HepG2 (cell line): ENCODE data around the gene SLC34A3. TPM values are rescaled to one million over a fixed set of nuclear protein-coding genes. Genes with fewer than 3 reads are reported as not detected.

Source experiments
- GFI1 ChIP-seq: sonication (generic); formaldehyde crosslinking; IDR thresholded peaks from 2 replicates; pipeline ENCODE4 v1.5.0; 2020; ENCODE audit warnings: missing genetic modification reagents, mild to moderate bottlenecking, borderline replicate concordance
- HOXD1 ChIP-seq: sonication (generic); formaldehyde crosslinking; IDR thresholded peaks from 2 replicates; pipeline ENCODE4 v1.5.0; 2020; ENCODE audit warnings: missing genetic modification reagents
- IRX3 ChIP-seq: sonication (generic); formaldehyde crosslinking; IDR thresholded peaks from 2 replicates; pipeline ENCODE4 v1.8.1; 2023; ENCODE audit warnings: mild to moderate bottlenecking, low read depth, missing genetic modification reagents, borderline replicate concordance
- KDM1A ChIP-seq: IDR thresholded peaks from 2 replicates; pipeline ENCODE4 v1.6.1; 2016; ENCODE audit warnings: missing compliant biosample characterization
- PHB2 ChIP-seq: fragments of 450-650 bp; IDR thresholded peaks from 2 replicates; pipeline ENCODE4 v1.6.1; 2018; ENCODE audit not compliant: partially characterized antibody
- SIN3A ChIP-seq: IDR thresholded peaks from 2 replicates; pipeline ENCODE4 v1.6.1; 2011; ENCODE audit warnings: low read depth, mild to moderate bottlenecking, control low read depth, low read length, borderline replicate concordance
- ZNF24 ChIP-seq: fragments of 450-650 bp; IDR thresholded peaks from 2 replicates; pipeline ENCODE4 v1.6.1; 2017; ENCODE audit warnings: antibody characterized with exemption, mild to moderate bottlenecking
- ZNF546 ChIP-seq: sonication (generic); formaldehyde crosslinking; conservative IDR thresholded peaks from 2 replicates; pipeline ENCODE4 v1.8.1; 2023; ENCODE audit warnings: mild to moderate bottlenecking, missing genetic modification reagents
- polyA plus RNA-seq, 8 experiments: library from polyadenylated mRNA; depleted of rRNA in 3 of 8; stranded (reverse) in 7 of 8; unstranded in 1 of 8; fragments of >200 nt; fragmentation: Illumina TruSeq in 4 of 8; extraction: Trizol in 4 of 8; gene quantifications; 2 replicates each; pipeline versions ENCODE4 v1.2.1 to v1.2.3, GENCODE V29; 2011 to 2016; ENCODE audit warnings: low read depth in 4 of 8, missing spikeins in 1 of 8, mixed read lengths in 1 of 8; ENCODE audit not compliant: insufficient read depth in 1 of 8
- total RNA-seq, 5 experiments: library from RNA; depleted of rRNA; stranded (reverse); fragments of >200 nt; fragmentation: Illumina TruSeq; extraction: Trizol; gene quantifications; 2 replicates each; pipeline ENCODE4 v1.2.3, GENCODE V29; 2016; ENCODE audit warnings: low read depth in 1 of 5
- TF ChIP-seq, protein P1 (sequence below): conservative IDR thresholded peaks from 2 replicates; pipeline ENCODE4 v1.6.1; 2018; ENCODE audit warnings: missing genetic modification reagents
- TF ChIP-seq, protein P2 (sequence below): IDR thresholded peaks from 2 replicates; pipeline ENCODE4 v1.4.0; 2020; ENCODE audit warnings: mild to moderate bottlenecking, missing genetic modification reagents
- TF ChIP-seq, protein P3 (sequence below): IDR thresholded peaks from 2 replicates; pipeline ENCODE4 v1.6.1; 2016; ENCODE audit warnings: mild to moderate bottlenecking
- TF ChIP-seq, protein P4 (sequence below): sonication (generic); formaldehyde crosslinking; IDR thresholded peaks from 2 replicates; pipeline ENCODE4 v1.5.0; 2020; ENCODE audit warnings: mild to moderate bottlenecking, missing genetic modification reagents, borderline replicate concordance

Gene SLC34A3
- total and polyA plus RNA-seq, 2 of the 13 experiments (the other 11 are each of a cell fraction or from before 2014, with no cell fraction given) = 0.07 to 1.0 TPM

DNA sequence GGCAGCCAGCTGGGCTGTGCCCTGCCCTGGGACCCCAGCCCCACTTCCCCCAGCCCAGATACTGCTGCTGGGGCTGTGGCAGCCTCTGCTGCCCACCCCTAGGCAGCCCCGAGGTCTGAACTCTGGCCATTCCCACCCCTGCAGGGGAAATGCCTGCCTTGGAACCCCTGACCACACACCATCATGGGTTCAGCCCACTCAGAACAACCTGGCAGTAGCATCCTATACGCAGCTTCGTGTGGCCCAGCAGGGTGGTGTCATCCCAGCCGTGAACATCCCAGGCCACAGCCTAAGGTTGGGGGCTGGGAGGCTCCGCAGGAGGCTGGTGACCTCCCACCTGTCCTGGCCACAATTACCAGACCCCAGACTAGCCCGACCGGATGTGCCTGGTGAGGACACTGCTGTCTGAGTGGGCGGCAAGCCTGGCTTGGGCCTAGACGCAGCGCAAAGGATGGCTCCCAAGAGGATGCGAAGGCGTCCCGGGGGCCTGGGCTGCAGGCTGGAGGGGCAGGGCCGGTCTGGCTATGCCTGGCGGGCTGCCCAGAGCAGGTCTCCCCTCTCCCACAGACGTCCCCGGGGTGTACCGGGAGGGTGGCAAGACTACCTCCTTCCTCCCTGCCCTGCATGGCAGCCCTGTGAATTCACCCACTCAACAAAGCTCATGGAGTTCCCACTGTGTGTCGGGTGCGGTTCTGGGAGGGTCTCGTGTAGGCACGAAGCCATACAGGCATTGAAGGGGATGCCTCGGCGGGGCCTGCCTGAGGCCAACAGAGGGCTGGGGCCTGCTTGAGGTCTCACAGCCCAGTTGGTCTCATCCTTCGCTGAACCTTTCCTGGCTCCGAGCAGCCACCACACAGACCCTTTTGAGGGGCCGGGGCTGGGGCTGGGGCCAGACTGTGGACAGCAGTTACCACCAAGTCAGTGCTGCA lies 1.5 kb upstream of the SLC34A3 start (continued):
- TF ChIP-seq, protein P1, sequence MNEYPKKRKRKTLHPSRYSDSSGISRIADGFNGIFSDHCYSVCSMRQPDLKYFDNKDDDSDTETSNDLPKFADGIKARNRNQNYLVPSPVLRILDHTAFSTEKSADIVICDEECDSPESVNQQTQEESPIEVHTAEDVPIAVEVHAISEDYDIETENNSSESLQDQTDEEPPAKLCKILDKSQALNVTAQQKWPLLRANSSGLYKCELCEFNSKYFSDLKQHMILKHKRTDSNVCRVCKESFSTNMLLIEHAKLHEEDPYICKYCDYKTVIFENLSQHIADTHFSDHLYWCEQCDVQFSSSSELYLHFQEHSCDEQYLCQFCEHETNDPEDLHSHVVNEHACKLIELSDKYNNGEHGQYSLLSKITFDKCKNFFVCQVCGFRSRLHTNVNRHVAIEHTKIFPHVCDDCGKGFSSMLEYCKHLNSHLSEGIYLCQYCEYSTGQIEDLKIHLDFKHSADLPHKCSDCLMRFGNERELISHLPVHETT (CRISPR knock-in tag) = no peak
- TF ChIP-seq GFI1 (CRISPR knock-in tag) (no peak), IRX3 (no peak), ZNF546 (peak; percentile 60; the same call in 1 of the 2 replicates), HOXD1 (CRISPR knock-in tag) (0 out of 2 replicates have a peak, but pooled peaks have one; percentile 24), SIN3A (peak; percentile 36; the same call in 1 of the 2 replicates), PHB2 (no peak), KDM1A (CRISPR knock-in tag) (no peak), ZNF24 (no peak)
- TF ChIP-seq, protein P2, sequence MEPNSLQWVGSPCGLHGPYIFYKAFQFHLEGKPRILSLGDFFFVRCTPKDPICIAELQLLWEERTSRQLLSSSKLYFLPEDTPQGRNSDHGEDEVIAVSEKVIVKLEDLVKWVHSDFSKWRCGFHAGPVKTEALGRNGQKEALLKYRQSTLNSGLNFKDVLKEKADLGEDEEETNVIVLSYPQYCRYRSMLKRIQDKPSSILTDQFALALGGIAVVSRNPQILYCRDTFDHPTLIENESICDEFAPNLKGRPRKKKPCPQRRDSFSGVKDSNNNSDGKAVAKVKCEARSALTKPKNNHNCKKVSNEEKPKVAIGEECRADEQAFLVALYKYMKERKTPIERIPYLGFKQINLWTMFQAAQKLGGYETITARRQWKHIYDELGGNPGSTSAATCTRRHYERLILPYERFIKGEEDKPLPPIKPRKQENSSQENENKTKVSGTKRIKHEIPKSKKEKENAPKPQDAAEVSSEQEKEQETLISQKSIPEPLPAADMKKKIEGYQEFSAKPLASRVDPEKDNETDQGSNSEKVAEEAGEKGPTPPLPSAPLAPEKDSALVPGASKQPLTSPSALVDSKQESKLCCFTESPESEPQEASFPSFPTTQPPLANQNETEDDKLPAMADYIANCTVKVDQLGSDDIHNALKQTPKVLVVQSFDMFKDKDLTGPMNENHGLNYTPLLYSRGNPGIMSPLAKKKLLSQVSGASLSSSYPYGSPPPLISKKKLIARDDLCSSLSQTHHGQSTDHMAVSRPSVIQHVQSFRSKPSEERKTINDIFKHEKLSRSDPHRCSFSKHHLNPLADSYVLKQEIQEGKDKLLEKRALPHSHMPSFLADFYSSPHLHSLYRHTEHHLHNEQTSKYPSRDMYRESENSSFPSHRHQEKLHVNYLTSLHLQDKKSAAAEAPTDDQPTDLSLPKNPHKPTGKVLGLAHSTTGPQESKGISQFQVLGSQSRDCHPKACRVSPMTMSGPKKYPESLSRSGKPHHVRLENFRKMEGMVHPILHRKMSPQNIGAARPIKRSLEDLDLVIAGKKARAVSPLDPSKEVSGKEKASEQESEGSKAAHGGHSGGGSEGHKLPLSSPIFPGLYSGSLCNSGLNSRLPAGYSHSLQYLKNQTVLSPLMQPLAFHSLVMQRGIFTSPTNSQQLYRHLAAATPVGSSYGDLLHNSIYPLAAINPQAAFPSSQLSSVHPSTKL (CRISPR knock-in tag) = no peak
- TF ChIP-seq, protein P3, sequence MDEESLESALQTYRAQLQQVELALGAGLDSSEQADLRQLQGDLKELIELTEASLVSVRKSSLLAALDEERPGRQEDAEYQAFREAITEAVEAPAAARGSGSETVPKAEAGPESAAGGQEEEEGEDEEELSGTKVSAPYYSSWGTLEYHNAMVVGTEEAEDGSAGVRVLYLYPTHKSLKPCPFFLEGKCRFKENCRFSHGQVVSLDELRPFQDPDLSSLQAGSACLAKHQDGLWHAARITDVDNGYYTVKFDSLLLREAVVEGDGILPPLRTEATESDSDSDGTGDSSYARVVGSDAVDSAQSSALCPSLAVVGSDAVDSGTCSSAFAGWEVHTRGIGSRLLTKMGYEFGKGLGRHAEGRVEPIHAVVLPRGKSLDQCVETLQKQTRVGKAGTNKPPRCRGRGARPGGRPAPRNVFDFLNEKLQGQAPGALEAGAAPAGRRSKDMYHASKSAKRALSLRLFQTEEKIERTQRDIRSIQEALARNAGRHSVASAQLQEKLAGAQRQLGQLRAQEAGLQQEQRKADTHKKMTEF = no peak
- TF ChIP-seq, protein P4, sequence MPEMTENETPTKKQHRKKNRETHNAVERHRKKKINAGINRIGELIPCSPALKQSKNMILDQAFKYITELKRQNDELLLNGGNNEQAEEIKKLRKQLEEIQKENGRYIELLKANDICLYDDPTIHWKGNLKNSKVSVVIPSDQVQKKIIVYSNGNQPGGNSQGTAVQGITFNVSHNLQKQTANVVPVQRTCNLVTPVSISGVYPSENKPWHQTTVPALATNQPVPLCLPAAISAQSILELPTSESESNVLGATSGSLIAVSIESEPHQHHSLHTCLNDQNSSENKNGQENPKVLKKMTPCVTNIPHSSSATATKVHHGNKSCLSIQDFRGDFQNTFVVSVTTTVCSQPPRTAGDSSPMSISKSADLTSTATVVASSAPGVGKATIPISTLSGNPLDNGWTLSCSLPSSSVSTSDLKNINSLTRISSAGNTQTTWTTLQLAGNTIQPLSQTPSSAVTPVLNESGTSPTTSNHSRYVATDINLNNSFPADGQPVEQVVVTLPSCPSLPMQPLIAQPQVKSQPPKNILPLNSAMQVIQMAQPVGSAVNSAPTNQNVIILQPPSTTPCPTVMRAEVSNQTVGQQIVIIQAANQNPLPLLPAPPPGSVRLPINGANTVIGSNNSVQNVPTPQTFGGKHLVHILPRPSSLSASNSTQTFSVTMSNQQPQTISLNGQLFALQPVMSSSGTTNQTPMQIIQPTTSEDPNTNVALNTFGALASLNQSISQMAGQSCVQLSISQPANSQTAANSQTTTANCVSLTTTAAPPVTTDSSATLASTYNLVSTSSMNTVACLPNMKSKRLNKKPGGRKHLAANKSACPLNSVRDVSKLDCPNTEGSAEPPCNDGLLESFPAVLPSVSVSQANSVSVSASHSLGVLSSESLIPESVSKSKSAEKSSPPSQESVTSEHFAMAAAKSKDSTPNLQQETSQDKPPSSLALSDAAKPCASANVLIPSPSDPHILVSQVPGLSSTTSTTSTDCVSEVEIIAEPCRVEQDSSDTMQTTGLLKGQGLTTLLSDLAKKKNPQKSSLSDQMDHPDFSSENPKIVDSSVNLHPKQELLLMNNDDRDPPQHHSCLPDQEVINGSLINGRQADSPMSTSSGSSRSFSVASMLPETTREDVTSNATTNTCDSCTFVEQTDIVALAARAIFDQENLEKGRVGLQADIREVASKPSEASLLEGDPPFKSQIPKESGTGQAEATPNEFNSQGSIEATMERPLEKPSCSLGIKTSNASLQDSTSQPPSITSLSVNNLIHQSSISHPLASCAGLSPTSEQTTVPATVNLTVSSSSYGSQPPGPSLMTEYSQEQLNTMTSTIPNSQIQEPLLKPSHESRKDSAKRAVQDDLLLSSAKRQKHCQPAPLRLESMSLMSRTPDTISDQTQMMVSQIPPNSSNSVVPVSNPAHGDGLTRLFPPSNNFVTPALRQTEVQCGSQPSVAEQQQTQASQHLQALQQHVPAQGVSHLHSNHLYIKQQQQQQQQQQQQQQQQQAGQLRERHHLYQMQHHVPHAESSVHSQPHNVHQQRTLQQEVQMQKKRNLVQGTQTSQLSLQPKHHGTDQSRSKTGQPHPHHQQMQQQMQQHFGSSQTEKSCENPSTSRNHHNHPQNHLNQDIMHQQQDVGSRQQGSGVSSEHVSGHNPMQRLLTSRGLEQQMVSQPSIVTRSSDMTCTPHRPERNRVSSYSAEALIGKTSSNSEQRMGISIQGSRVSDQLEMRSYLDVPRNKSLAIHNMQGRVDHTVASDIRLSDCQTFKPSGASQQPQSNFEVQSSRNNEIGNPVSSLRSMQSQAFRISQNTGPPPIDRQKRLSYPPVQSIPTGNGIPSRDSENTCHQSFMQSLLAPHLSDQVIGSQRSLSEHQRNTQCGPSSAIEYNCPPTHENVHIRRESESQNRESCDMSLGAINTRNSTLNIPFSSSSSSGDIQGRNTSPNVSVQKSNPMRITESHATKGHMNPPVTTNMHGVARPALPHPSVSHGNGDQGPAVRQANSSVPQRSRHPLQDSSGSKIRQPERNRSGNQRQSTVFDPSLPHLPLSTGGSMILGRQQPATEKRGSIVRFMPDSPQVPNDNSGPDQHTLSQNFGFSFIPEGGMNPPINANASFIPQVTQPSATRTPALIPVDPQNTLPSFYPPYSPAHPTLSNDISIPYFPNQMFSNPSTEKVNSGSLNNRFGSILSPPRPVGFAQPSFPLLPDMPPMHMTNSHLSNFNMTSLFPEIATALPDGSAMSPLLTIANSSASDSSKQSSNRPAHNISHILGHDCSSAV (CRISPR knock-in tag) = no peak
